ENCODE measurements around the gene TUBB4B. TPM values are rescaled to one million over a fixed set of nuclear protein-coding genes. Genes with fewer than 3 reads are reported as not detected.

Gene TUBB4B
- total and polyA plus RNA-seq, 2 experiments from 2014 or later: 334 to 389 TPM

GRCh38 chr9:137200311-137201204, 40.5 kb upstream of the TUBB4B start, which contains the start of gene TPRN:
TSS of gene TPRN (minus strand) at chr9:137200741. CDS start at chr9:137200711, 30 bp downstream.
- H3K27ac ChIP-seq (ENCODE audit: low read depth): peak within 1 kb of the TSS; percentile 72; the same call in 1 of the 2 replicates
- peak within 1 kb of the TSS; percentile 89 for H3K4me2 ChIP-seq
- Mint-ChIP-seq H3K9me3 (no peaks in the 10 kb centered on the region), H3K4me1 (peaks cover 26% of the 10 kb centered on the region), H3K27me3 (ENCODE audit: insufficient read depth, low read depth, poor library complexity) (peaks cover 12% of the 10 kb centered on the region), H3K4me3 (peak within 1 kb of the TSS; percentile 82), H3K36me3 (ENCODE audit: low read depth) (no peaks in the 10 kb centered on the region; the same call in 2 of the 3 replicates), H3K27ac (peak within 1 kb of the TSS; percentile 86)
- H3K4me1 ChIP-seq (ENCODE audit: insufficient read depth): peaks cover 21% of the 10 kb centered on the region
- peak within 1 kb of the TSS; percentile 82 for H3K4me3 ChIP-seq
- peaks cover 68% of the 10 kb centered on the region for H3K79me2 ChIP-seq (replicated peaks; ENCODE audit: insufficient read depth)
- peaks cover 9% of the 10 kb centered on the region for H4K20me1 ChIP-seq (replicated peaks; ENCODE audit: insufficient read depth)
- ATAC-seq: peak; percentile 90
- TF ChIP-seq ETS1 (IDR thresholded peaks at IDR 0.05) (0 out of 2 replicates have a peak, but pooled peaks have one; percentile 51), STAT1 (IDR thresholded peaks at IDR 0.05; ENCODE audit: unreplicated experiment) (no peak), JUNB (IDR thresholded peaks at IDR 0.05; ENCODE audit: unreplicated experiment) (no peak), ZNF331 (CRISPR knock-in tag; IDR thresholded peaks at IDR 0.05; ENCODE audit: low read depth) (no peak), ZNF114 (CRISPR knock-in tag; IDR thresholded peaks at IDR 0.05) (no peak), POLR2AphosphoS5 (IDR thresholded peaks at IDR 0.05; ENCODE audit: low read depth) (peak; percentile 99), NANOG (IDR thresholded peaks at IDR 0.05; ENCODE audit: borderline replicate concordance) (no peak), REST (IDR thresholded peaks at IDR 0.05; ENCODE audit: unreplicated experiment) (no peak), CTCF (conservative IDR thresholded peaks at IDR 0.05; ENCODE audit: low read depth in 2 of 2) (no peak), EZH2 (IDR thresholded peaks at IDR 0.05; ENCODE audit: low read depth, unreplicated experiment) (no peak), ZNF462 (CRISPR knock-in tag; IDR thresholded peaks at IDR 0.05) (no peak), CREB1 (CRISPR knock-in tag; IDR thresholded peaks at IDR 0.05; ENCODE audit: low read depth) (no peak)
- no peaks in the 10 kb centered on the region for H3K27me3 ChIP-seq (ENCODE audit: insufficient read depth)
- peak within 1 kb of the TSS; percentile 52; the same call in 1 of the 2 replicates for H2AFZ ChIP-seq
- no peaks in the 10 kb centered on the region for H3K36me3 ChIP-seq (ENCODE audit: insufficient read depth)
- no peaks in the 10 kb centered on the region for H3K9me2 ChIP-seq (ENCODE audit: insufficient read depth)
- peaks cover 15% of the 10 kb centered on the region; the same call in 1 of the 2 replicates for H3F3A ChIP-seq (replicated peaks; ENCODE audit: low read depth)
- peak; percentile 100 for DNase-seq (ENCODE audit: low spot score)

Measured in GM23338 (cell line).